HCT116 (cell line): ENCODE data around the gene SH3PXD2A. TPM values are rescaled to one million over a fixed set of nuclear protein-coding genes. Genes with fewer than 3 reads are reported as not detected.

Source experiments
- ATAC-seq: fragments of 200-7000 bp; cut with Tn5 transposase; 2 replicates; pipeline ENCODE4 v1.9.1; 2020; ENCODE audit warnings: mild to moderate bottlenecking, moderate library complexity
- BruUV-seq: library from RNA; stranded (reverse); fragments of 400-500 nt; replicated peaks from 2 replicates; lab custom pipeline; 2021; lab: Mats Ljungman, UMichigan
- CTCF ChIA-PET: fragments of 300-600 bp; sonication (Branson Sonifier 250); formaldehyde crosslinking; loops from one replicate; lab custom pipeline; 2021; ENCODE audit warnings: antibody characterized with exemption; lab: Charles Lee
- POLR2A ChIA-PET: fragments of 300-600, 350-600 bp; sonication (Branson Sonifier 250); formaldehyde crosslinking; loops from one replicate; lab custom pipeline; 2021; ENCODE audit warnings: antibody characterized with exemption; lab: Charles Lee
- RAD21 ChIA-PET, 2 experiments: fragments of 300-600 bp; sonication (Branson Sonifier 250); formaldehyde crosslinking; loops; one replicate each; lab custom pipeline; 2023; ENCODE audit warnings: low total read pairs in 2 of 2; ENCODE audit not compliant: uncharacterized antibody in 2 of 2, unreplicated experiment in 2 of 2, low non-redundant PET in 1 of 2; lab: Charles Lee
- DNase-seq: peaks from one replicate; pipeline ENCODE4 v3.0.0-alpha.2; 2010; ENCODE audit warnings: low read depth, low spot score
- H2AFZ ChIP-seq: fragments of 200-600 bp; shearing (Covaris generic), sonication (generic); 2 replicates; pipeline ENCODE4 v1.6.1; 2017; ENCODE audit warnings: low read depth, mixed run types, mixed read lengths, antibody characterized with exemption, low read length; ENCODE audit not compliant: poor library complexity, severe bottlenecking
- H3K27ac ChIP-seq: 2 replicates; pipeline ENCODE4 v1.5.1; 2012; ENCODE audit warnings: low read depth, low read length
- H3K27me3 ChIP-seq: fragments of 200-600 bp; sonication (generic); 2 replicates; pipeline ENCODE4 v1.6.1; 2016; ENCODE audit warnings: mixed run types, low read length, mixed read lengths; ENCODE audit not compliant: insufficient read depth
- H3K36me3 ChIP-seq, 2 experiments: fragments of 200-500 bp in 1 of 2; fragments of 200-600 bp in 1 of 2; sonication (Bioruptor generic) in 1 of 2; sonication (generic) in 1 of 2; 2 replicates each; pipeline versions ENCODE4 v1.5.1 to v1.6.1; 2014 to 2016; ENCODE audit warnings: low read length in 2 of 2, inconsistent platforms in 1 of 2, mixed read lengths in 1 of 2, mixed run types in 1 of 2; ENCODE audit not compliant: insufficient read depth in 2 of 2, control insufficient read depth in 1 of 2
- H3K4me1 ChIP-seq, 2 experiments: fragments of 200-600 bp in 1 of 2; sonication (generic) in 1 of 2; 2 replicates each; pipeline versions ENCODE4 v1.5.1 to v1.6.1; 2012 to 2017; ENCODE audit warnings: low read length in 2 of 2, inconsistent platforms in 1 of 2, mild to moderate bottlenecking in 1 of 2, mixed read lengths in 1 of 2, mixed run types in 1 of 2, moderate library complexity in 1 of 2; ENCODE audit not compliant: insufficient read depth in 2 of 2, control insufficient read depth in 1 of 2
- H3K4me2 ChIP-seq: fragments of 200-600 bp; sonication (generic); 2 replicates; pipeline ENCODE4 v1.6.1; 2017; ENCODE audit warnings: mixed run types, low read length, mixed read lengths
- H3K4me3 ChIP-seq, 2 experiments: fragments of 200-600 bp in 1 of 2; sonication (generic) in 1 of 2; replicated peaks in 1 of 2; 2 replicates each; pipeline ENCODE4 v1.5.1; 2011 to 2016; ENCODE audit warnings: low read length in 2 of 2, control low read depth in 1 of 2, low read depth in 1 of 2, mild to moderate bottlenecking in 1 of 2, mixed read lengths in 1 of 2, mixed run types in 1 of 2
- H3K79me2 ChIP-seq: fragments of 200-600 bp; sonication (generic); 2 replicates; pipeline ENCODE4 v1.6.1; 2017; ENCODE audit warnings: mild to moderate bottlenecking, mixed run types, low read length, moderate library complexity, mixed read lengths; ENCODE audit not compliant: insufficient read depth
- H3K9ac ChIP-seq: fragments of 200-600 bp; sonication (generic); 2 replicates; pipeline ENCODE4 v1.6.1; 2016; ENCODE audit warnings: low read length, mixed read lengths
- H3K9me2 ChIP-seq: fragments of 200-600 bp; sonication (generic), shearing (Covaris generic); 2 replicates; pipeline ENCODE4 v1.6.1; 2017; ENCODE audit warnings: mixed run types, mild to moderate bottlenecking, moderate library complexity; ENCODE audit not compliant: insufficient read depth
- H3K9me3 ChIP-seq, 2 experiments: fragments of 200-500 bp in 1 of 2; fragments of 200-600 bp in 1 of 2; sonication (Bioruptor generic) in 1 of 2; sonication (generic) in 1 of 2; 2 replicates each; pipeline ENCODE4 v1.6.1; 2014 to 2017; ENCODE audit warnings: low read length in 2 of 2, mixed read lengths in 2 of 2, inconsistent platforms in 1 of 2, low read depth in 1 of 2, mild to moderate bottlenecking in 1 of 2, mixed run types in 1 of 2, moderate library complexity in 1 of 2; ENCODE audit not compliant: control insufficient read depth in 1 of 2, insufficient read depth in 1 of 2
- H4K20me1 ChIP-seq: fragments of 200-600 bp; sonication (generic), shearing (Covaris generic); 2 replicates; pipeline ENCODE4 v1.6.1; 2017; ENCODE audit warnings: mixed run types, mild to moderate bottlenecking, moderate library complexity; ENCODE audit not compliant: insufficient read depth
- ATF3 ChIP-seq: IDR thresholded peaks from 2 replicates; pipeline ENCODE4 v1.6.1; 2012
- CBX3 ChIP-seq: IDR thresholded peaks from 2 replicates; pipeline ENCODE4 v1.6.1; 2012; ENCODE audit warnings: low read depth
- CEBPB ChIP-seq: IDR thresholded peaks from 2 replicates; pipeline ENCODE4 v1.6.1; 2012; ENCODE audit warnings: low read depth
- CTCF ChIP-seq, 3 experiments: fragments of 200-600 bp in 1 of 3; sonication (generic) in 1 of 3; IDR thresholded peaks in 2 of 3; conservative IDR thresholded peaks in 1 of 3; 2 replicates each; pipeline ENCODE4 v1.5.1; 2012 to 2017; ENCODE audit warnings: low read depth in 2 of 3, low read length in 2 of 3, antibody characterized with exemption in 1 of 3, borderline replicate concordance in 1 of 3, control low read depth in 1 of 3, mild to moderate bottlenecking in 1 of 3, mixed read lengths in 1 of 3, mixed run types in 1 of 3, moderate library complexity in 1 of 3; ENCODE audit not compliant: insufficient read depth in 1 of 3
- EGR1 ChIP-seq: IDR thresholded peaks from 2 replicates; pipeline ENCODE4 v1.6.1; 2012; ENCODE audit warnings: low read depth
- EZH2 ChIP-seq: fragments of 200-600 bp; sonication (generic); IDR thresholded peaks from 2 replicates; pipeline ENCODE4 v1.6.1; 2017; ENCODE audit warnings: antibody characterized with exemption, mixed run types
- EZH2phosphoT487 ChIP-seq: fragments of 200-600 bp; IDR thresholded peaks from 2 replicates; pipeline ENCODE4 v1.6.1; 2018; ENCODE audit warnings: antibody characterized with exemption, borderline replicate concordance
- JUND ChIP-seq: IDR thresholded peaks from 2 replicates; pipeline ENCODE4 v1.6.1; 2012
- MAX ChIP-seq: IDR thresholded peaks from 2 replicates; pipeline ENCODE4 v1.6.1; 2012
- POLR2AphosphoS5 ChIP-seq: IDR thresholded peaks from 2 replicates; pipeline ENCODE4 v1.6.1; 2011; ENCODE audit warnings: mild to moderate bottlenecking, low read depth, low read length, moderate library complexity
- RAD21 ChIP-seq: IDR thresholded peaks from 2 replicates; pipeline ENCODE4 v1.6.1; 2012; ENCODE audit warnings: low read depth, mild to moderate bottlenecking
- SIN3A ChIP-seq: IDR thresholded peaks from 2 replicates; pipeline ENCODE4 v1.6.1; 2012; ENCODE audit warnings: low read depth
- SP1 ChIP-seq: IDR thresholded peaks from 2 replicates; pipeline ENCODE4 v1.6.1; 2012; ENCODE audit warnings: low read depth
- SRF ChIP-seq: IDR thresholded peaks from 2 replicates; pipeline ENCODE4 v1.6.1; 2012; ENCODE audit warnings: low read depth
- TCF7L2 ChIP-seq: IDR thresholded peaks from 2 replicates; pipeline ENCODE4 v1.7.0; 2011; ENCODE audit warnings: borderline replicate concordance, inconsistent platforms; ENCODE audit not compliant: insufficient read depth, insufficient read length; ENCODE audit errors: extremely low read depth
- YY1 ChIP-seq: IDR thresholded peaks from 2 replicates; pipeline ENCODE4 v1.6.1; 2011; ENCODE audit warnings: low read length, low read depth, moderate library complexity, mild to moderate bottlenecking; ENCODE audit not compliant: insufficient replicate concordance; ENCODE audit errors: extremely low read depth
- ZFX ChIP-seq: fragments of 450-650 bp; IDR thresholded peaks from 2 replicates; pipeline ENCODE4 v1.6.1; 2017
- ZNF274 ChIP-seq: fragments of 200-500 bp; sonication (Bioruptor generic); IDR thresholded peaks from 2 replicates; pipeline ENCODE4 v1.6.1; 2014; ENCODE audit warnings: mild to moderate bottlenecking, low read depth, low read length, inconsistent platforms
- intact Hi-C: fragments of 100-400 bp; cut with micrococcal nuclease; formaldehyde crosslinking; loops from 2 replicates; pipeline ENCODE4 v1.10.0; 2022
- total RNA-seq: library from RNA; stranded (reverse); gene quantifications from one replicate; pipeline ENCODE4 v1.2.1, GENCODE V29; 2021; ENCODE audit not compliant: unreplicated experiment
- TF ChIP-seq, protein P1 (sequence below): IDR thresholded peaks from 2 replicates; pipeline ENCODE4 v1.6.1; 2012; ENCODE audit warnings: low read depth

Gene SH3PXD2A
- total RNA-seq, 1 experiment from 2014 or later, result 8.7 TPM

GRCh38 chr10:103646304-103646703 lies 209.1 kb downstream of the SH3PXD2A start:
- no peaks in the 10 kb centered on the region for H3K79me2 ChIP-seq
- 0 out of 2 replicates have a peak, but pooled peaks have one; percentile 28 for ATAC-seq
- ChIA-PET CTCF (no interaction called here), RAD21 (no interaction called here)
- intact Hi-C loops, result no loop called here
- TF ChIP-seq, protein P1, sequence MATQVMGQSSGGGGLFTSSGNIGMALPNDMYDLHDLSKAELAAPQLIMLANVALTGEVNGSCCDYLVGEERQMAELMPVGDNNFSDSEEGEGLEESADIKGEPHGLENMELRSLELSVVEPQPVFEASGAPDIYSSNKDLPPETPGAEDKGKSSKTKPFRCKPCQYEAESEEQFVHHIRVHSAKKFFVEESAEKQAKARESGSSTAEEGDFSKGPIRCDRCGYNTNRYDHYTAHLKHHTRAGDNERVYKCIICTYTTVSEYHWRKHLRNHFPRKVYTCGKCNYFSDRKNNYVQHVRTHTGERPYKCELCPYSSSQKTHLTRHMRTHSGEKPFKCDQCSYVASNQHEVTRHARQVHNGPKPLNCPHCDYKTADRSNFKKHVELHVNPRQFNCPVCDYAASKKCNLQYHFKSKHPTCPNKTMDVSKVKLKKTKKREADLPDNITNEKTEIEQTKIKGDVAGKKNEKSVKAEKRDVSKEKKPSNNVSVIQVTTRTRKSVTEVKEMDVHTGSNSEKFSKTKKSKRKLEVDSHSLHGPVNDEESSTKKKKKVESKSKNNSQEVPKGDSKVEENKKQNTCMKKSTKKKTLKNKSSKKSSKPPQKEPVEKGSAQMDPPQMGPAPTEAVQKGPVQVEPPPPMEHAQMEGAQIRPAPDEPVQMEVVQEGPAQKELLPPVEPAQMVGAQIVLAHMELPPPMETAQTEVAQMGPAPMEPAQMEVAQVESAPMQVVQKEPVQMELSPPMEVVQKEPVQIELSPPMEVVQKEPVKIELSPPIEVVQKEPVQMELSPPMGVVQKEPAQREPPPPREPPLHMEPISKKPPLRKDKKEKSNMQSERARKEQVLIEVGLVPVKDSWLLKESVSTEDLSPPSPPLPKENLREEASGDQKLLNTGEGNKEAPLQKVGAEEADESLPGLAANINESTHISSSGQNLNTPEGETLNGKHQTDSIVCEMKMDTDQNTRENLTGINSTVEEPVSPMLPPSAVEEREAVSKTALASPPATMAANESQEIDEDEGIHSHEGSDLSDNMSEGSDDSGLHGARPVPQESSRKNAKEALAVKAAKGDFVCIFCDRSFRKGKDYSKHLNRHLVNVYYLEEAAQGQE, result no peak
- TF ChIP-seq ZFX, result no peak
- no peak for TF ChIP-seq POLR2AphosphoS5
- no peak for TF ChIP-seq EZH2phosphoT487
- TF ChIP-seq EZH2, result no peak
- TF ChIP-seq ATF3, result no peak
- TF ChIP-seq SRF, result no peak
- no peak for TF ChIP-seq YY1
- TF ChIP-seq EGR1, result no peak
- no peak for TF ChIP-seq SIN3A
- no peak for TF ChIP-seq ZNF274
- no peak for TF ChIP-seq CBX3
- no peak for TF ChIP-seq CEBPB
- no peak for TF ChIP-seq SP1
- TF ChIP-seq CTCF (IDR thresholded peaks at IDR 0.05 in 2 of 3, conservative IDR thresholded peaks at IDR 0.05 in 1 of 3; ENCODE audit: borderline replicate concordance in 1 of 3, insufficient read depth in 1 of 3, low read depth in 2 of 3, low read length in 2 of 3), result no peak
- TF ChIP-seq JUND, result no peak
- no peak for TF ChIP-seq RAD21
- TF ChIP-seq TCF7L2, result no peak
- TF ChIP-seq MAX, result no peak
- TF ChIP-seq, all 23 proteins: peak for 0
- no peak overlapping the region for H2AFZ ChIP-seq
- DNase-seq, result no peak
- H3K27me3 ChIP-seq, result no peaks in the 10 kb centered on the region
- H3K9me3 ChIP-seq, result no peaks in the 10 kb centered on the region
- no peaks in the 10 kb centered on the region for H3K36me3 ChIP-seq
- no TSS peak for BruUV-seq
- H3K9me2 ChIP-seq, result no peaks in the 10 kb centered on the region
- H4K20me1 ChIP-seq, result no peaks in the 10 kb centered on the region
- H3K4me2 ChIP-seq, result no peak overlapping the region
- no peak overlapping the region for H3K9ac ChIP-seq
- H3K4me3 ChIP-seq, result no peak overlapping the region
- POLR2A ChIA-PET, result no interaction called here
- H3K27ac ChIP-seq, result no peak overlapping the region
- peaks cover 3 to 9% of the 10 kb centered on the region in 2 experiments; a peak in 3 of 4 replicates for H3K4me1 ChIP-seq
